Measurements from ENCODE around the gene MAGEA6. TPM values are rescaled to one million over a fixed set of nuclear protein-coding genes. Genes with fewer than 3 reads are reported as not detected.
"Not testable (repeated sequence)": the region's sequence is repeated elsewhere in the genome, so short reads cannot be mapped to it uniquely, and the experiment has no call there.

The MAGEA6 gene
- not detected for total RNA-seq

DNA sequence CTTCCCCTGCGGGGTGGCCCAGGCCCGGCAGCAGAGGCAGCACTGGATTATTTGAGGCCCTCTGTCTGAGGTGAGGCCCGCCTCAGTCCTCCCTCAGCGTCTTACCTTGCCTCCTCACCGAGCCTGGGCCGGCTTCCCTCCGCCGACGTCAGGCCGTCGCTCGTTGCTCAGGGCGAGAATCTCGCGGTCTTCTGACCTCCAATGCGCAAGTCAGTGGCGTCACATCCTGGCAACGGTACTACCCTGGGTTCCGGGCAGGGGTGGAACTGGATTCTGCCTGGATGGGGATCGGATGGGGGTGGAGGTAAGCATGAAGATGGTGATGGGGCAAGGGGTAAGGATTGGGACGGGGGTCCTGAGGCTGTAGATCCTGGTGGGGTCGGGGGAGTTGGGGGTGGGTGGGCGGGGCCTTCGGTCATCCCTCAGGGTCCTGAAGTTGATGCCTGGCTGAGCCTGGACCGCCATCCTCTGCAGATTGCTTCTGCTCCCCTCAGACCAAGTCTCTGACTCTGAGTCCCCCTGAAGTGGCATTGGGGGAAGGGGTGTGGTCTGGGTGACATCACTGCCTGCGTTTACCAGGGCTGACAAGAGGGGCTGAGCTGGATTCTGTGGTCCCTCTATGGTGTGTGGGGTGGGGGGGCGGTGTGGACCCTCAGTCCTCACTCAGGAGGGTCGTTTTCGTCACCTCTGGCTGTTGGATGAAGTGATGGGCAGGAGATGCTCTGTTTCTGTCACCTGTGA is at the start of gene MAGEA6:
TSS of gene MAGEA6 (minus strand) at position 141 of the 741 bp plus-strand sequence. CDS start 2,039 bp downstream, outside the sequence.
- not testable (repeated sequence) for H3K4me3 Mint-ChIP-seq; H3K9me3 Mint-ChIP-seq; H3K36me3 Mint-ChIP-seq (ENCODE audit: insufficient read depth); DNase-seq; H3K27me3 Mint-ChIP-seq (ENCODE audit: low read depth); ATAC-seq; H3K4me1 Mint-ChIP-seq (ENCODE audit: low read depth)

- Mint-ChIP-seq H3K36me3 (ENCODE audit: insufficient read depth) (no peaks in the 10 kb centered on the region), H3K4me1 (ENCODE audit: low read depth) (no peaks in the 10 kb centered on the region), H3K4me3 (no peak overlapping the region), H3K9me3 (no peaks in the 10 kb centered on the region), H3K27me3 (ENCODE audit: low read depth) (peaks cover 6% of the 10 kb centered on the region)
- DNase-seq (no peak), ATAC-seq (no peak)
Measured at GRCh38 chrX:152819266-152819665, 49.8 kb upstream of the MAGEA6 start.

DNA sequence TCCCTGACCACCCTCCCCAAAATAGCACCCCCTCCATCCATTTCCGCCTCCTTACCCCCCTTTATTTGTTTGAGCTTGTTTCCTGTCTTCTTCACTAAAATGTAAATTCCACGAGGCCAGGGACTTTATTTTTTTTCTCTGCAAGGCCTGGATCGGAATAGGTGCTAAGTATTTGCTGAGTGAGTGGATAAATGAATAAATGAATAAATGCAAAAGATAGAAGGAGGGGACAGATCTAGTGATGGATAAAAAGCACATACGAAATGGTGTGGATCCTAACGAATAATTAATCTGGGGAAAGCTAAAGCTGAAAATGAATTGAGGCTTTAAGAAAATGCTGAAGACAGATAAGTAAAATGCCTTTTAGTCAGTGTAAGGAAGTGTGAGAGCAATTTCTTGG is 48.9 kb upstream of the MAGEA6 start:
- ATAC-seq (no peak), DNase-seq (no peak)
- Mint-ChIP-seq H3K4me3 (no peak overlapping the region), H3K36me3 (ENCODE audit: insufficient read depth) (no peaks in the 10 kb centered on the region), H3K9me3 (no peaks in the 10 kb centered on the region), H3K4me1 (ENCODE audit: low read depth) (no peaks in the 10 kb centered on the region), H3K27me3 (ENCODE audit: low read depth) (peaks cover 6% of the 10 kb centered on the region)

DNA sequence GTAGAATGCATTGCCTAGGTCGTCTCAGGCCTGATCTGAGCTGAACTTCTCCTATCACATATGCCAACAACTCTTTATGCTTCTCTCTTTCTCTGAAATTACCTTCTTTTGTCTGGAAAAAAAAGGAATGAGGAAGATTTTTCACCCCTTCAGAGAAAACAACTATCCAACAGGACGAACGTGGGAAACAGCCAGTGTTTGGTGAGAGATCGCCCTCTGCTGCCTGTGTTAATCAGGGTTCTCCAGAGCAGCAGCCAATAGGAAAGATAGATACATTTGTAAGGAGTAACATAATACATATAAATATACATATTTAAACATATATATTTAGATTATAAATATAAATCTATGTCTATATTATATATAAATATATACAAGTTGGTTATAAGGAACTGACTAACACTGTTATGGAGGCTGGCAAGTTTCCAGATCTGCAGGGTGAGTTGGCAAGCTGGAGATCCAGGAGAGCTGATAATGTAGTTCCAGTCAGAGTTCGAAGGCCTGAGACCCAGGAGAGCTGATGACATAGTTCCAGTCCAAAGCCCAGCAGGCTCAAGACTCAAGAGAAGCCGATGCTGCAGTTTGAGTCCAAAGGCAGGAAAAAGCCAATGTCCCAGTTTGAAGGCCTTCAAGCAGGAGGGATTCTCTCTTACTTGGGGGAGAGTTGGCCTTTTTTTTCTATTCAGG is 47.7 kb upstream of the MAGEA6 start:
- Mint-ChIP-seq H3K4me1 (ENCODE audit: low read depth) (peaks cover 3% of the 10 kb centered on the region), H3K27me3 (ENCODE audit: low read depth) (peaks cover 6% of the 10 kb centered on the region), H3K4me3 (no peak overlapping the region), H3K9me3 (no peaks in the 10 kb centered on the region), H3K36me3 (ENCODE audit: insufficient read depth) (no peaks in the 10 kb centered on the region)
- no peak for ATAC-seq
- DNase-seq: no peak

- H3K27me3 Mint-ChIP-seq (ENCODE audit: low read depth): no peaks in the 10 kb centered on the region
- no peaks in the 10 kb centered on the region for H3K9me3 Mint-ChIP-seq
- no peak for DNase-seq
- no peak overlapping the region for H3K4me3 Mint-ChIP-seq
- peaks cover 3% of the 10 kb centered on the region for H3K4me1 Mint-ChIP-seq (ENCODE audit: low read depth)
- ATAC-seq: no peak
- H3K36me3 Mint-ChIP-seq (ENCODE audit: insufficient read depth): no peaks in the 10 kb centered on the region
Measured at GRCh38 chrX:152814048-152814447, 44.6 kb upstream of the MAGEA6 start.

- peaks cover 3% of the 10 kb centered on the region for H3K4me1 Mint-ChIP-seq (ENCODE audit: low read depth)
- DNase-seq (no peak), ATAC-seq (no peak)
- H3K4me3 Mint-ChIP-seq: no peak overlapping the region
- no peaks in the 10 kb centered on the region for H3K36me3 Mint-ChIP-seq (ENCODE audit: insufficient read depth)
- no peaks in the 10 kb centered on the region for H3K9me3 Mint-ChIP-seq
- no peaks in the 10 kb centered on the region for H3K27me3 Mint-ChIP-seq (ENCODE audit: low read depth)
Measured at GRCh38 chrX:152813206-152813605, 43.7 kb upstream of the MAGEA6 start.

GRCh38 chrX:152810403-152810802 is 40.9 kb upstream of the MAGEA6 start:
- Mint-ChIP-seq H3K27me3 (ENCODE audit: low read depth) (peaks cover 7% of the 10 kb centered on the region), H3K36me3 (ENCODE audit: insufficient read depth) (no peaks in the 10 kb centered on the region), H3K4me1 (ENCODE audit: low read depth) (peaks cover 3% of the 10 kb centered on the region), H3K4me3 (no peak overlapping the region), H3K9me3 (no peaks in the 10 kb centered on the region)
- ATAC-seq (no peak), DNase-seq (no peak)

DNA sequence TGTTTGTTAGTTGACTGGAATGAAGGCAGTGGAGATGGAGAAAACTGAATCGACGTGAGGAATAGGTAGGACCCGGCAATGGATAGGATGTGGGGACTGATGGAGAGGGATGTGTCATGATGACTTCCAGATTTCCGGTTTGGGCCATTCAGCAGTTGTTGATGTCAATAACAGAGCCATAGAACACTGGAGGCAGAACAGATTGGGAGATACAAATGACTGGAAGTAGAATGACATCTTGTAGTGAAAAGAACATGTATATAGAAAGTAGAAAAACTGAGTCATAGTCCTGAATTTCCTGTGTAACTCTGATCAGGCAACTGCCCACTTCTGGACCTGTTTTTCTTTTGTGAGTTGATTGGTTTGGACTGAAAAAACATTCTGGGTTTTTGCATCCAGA is 36.5 kb upstream of the MAGEA6 start:
- Mint-ChIP-seq H3K27me3 (ENCODE audit: low read depth) (peaks cover 14% of the 10 kb centered on the region), H3K36me3 (ENCODE audit: insufficient read depth) (no peaks in the 10 kb centered on the region), H3K4me1 (ENCODE audit: low read depth) (no peaks in the 10 kb centered on the region), H3K9me3 (no peaks in the 10 kb centered on the region), H3K4me3 (no peak overlapping the region)
- ATAC-seq (no peak), DNase-seq (no peak)

GRCh38 chrX:152798945-152799344 is 29.5 kb upstream of the MAGEA6 start:
- Mint-ChIP-seq H3K36me3 (ENCODE audit: insufficient read depth) (no peaks in the 10 kb centered on the region), H3K9me3 (no peaks in the 10 kb centered on the region), H3K4me3 (no peak overlapping the region), H3K27me3 (ENCODE audit: low read depth) (peaks cover 7% of the 10 kb centered on the region), H3K4me1 (ENCODE audit: low read depth) (no peaks in the 10 kb centered on the region)
- no peak for ATAC-seq
- DNase-seq: no peak

- H3K27me3 Mint-ChIP-seq (ENCODE audit: low read depth); H3K4me3 Mint-ChIP-seq; DNase-seq; H3K4me1 Mint-ChIP-seq (ENCODE audit: low read depth); H3K9me3 Mint-ChIP-seq; H3K36me3 Mint-ChIP-seq (ENCODE audit: insufficient read depth): not testable (repeated sequence)
- peak; percentile 30 to 58 for ATAC-seq
Measured at GRCh38 chrX:152787062-152787461, 17.6 kb upstream of the MAGEA6 start.

DNA sequence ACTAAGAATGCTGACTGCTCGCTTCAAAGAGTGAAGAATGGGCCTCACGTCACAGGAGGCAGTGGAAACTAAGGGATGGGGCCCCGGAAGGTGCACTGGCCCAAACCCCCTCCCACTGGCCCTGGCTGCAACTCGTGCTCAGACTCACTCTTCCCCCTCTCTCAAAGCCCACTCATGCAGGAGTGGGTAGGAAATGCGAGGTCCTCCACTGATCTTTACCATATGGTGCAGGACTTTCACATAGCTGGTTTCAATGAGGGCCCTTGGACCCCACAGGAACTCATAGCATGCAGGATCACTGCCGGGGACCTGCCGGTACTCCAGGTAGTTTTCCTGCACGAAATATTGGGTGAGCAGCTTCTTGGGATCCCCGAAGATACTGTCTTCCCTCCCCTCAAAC is 2.9 kb downstream of the MAGEA6 start:
- H3K27me3 Mint-ChIP-seq (ENCODE audit: low read depth); DNase-seq; H3K4me3 Mint-ChIP-seq; H3K4me1 Mint-ChIP-seq (ENCODE audit: low read depth); H3K36me3 Mint-ChIP-seq (ENCODE audit: insufficient read depth); ATAC-seq; H3K9me3 Mint-ChIP-seq: not testable (repeated sequence)

- H3K27me3 Mint-ChIP-seq (ENCODE audit: low read depth); H3K4me1 Mint-ChIP-seq (ENCODE audit: low read depth); H3K9me3 Mint-ChIP-seq; ATAC-seq; H3K4me3 Mint-ChIP-seq; H3K36me3 Mint-ChIP-seq (ENCODE audit: insufficient read depth); DNase-seq: not testable (repeated sequence)
Measured at GRCh38 chrX:152761582-152761981, 7.9 kb downstream of the MAGEA6 start.

GRCh38 chrX:152759544-152759943 is 9.9 kb downstream of the MAGEA6 start:
- not testable (repeated sequence) for ATAC-seq; H3K36me3 Mint-ChIP-seq (ENCODE audit: insufficient read depth); H3K4me3 Mint-ChIP-seq; DNase-seq; H3K4me1 Mint-ChIP-seq (ENCODE audit: low read depth); H3K9me3 Mint-ChIP-seq; H3K27me3 Mint-ChIP-seq (ENCODE audit: low read depth)

DNA sequence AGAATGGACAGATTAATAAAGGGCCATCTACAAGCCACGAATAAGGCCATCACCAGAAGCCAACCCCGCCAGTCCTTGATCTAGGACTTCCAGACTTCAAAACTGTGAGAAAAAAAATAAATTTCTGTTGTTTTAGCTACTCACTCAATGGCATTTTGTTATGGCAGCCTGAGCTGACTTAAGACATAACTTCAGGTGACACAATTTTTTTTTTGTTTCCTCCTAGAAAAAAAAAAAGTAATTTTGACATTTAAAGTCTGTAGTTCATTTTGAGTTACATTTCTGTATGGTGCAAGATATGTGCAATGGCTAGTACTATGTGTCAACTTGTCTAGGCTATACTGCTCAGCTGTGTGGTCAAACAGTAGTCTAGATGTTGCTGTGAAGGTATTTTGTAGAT is 10.6 kb downstream of the MAGEA6 start, which contains the start of gene CSAG3:
TSS of gene CSAG3 (plus strand) at position 301 of the 400 bp plus-strand sequence.
- not testable (repeated sequence) for ATAC-seq; H3K36me3 Mint-ChIP-seq (ENCODE audit: insufficient read depth); H3K27me3 Mint-ChIP-seq (ENCODE audit: low read depth); H3K4me3 Mint-ChIP-seq; DNase-seq; H3K4me1 Mint-ChIP-seq (ENCODE audit: low read depth); H3K9me3 Mint-ChIP-seq

- H3K27me3 Mint-ChIP-seq (ENCODE audit: low read depth); H3K36me3 Mint-ChIP-seq (ENCODE audit: insufficient read depth); H3K4me3 Mint-ChIP-seq; ATAC-seq; DNase-seq; H3K9me3 Mint-ChIP-seq; H3K4me1 Mint-ChIP-seq (ENCODE audit: low read depth): not testable (repeated sequence)
Measured at GRCh38 chrX:152754871-152755270, 14.6 kb downstream of the MAGEA6 start.

Measured in activated T-cell treated with anti-CD3 and anti-CD28 coated beads, Interleukin-2, amount 50 U/mL, for 4 hours (primary cell).